ENCODE results near the gene NTN5. TPM values are rescaled to one million over a fixed set of nuclear protein-coding genes. Genes with fewer than 3 reads are reported as not detected.
"Not testable (repeated sequence)": the region's sequence is repeated elsewhere in the genome, so short reads cannot be mapped to it uniquely, and the experiment has no call there.

The NTN5 gene, protein sequence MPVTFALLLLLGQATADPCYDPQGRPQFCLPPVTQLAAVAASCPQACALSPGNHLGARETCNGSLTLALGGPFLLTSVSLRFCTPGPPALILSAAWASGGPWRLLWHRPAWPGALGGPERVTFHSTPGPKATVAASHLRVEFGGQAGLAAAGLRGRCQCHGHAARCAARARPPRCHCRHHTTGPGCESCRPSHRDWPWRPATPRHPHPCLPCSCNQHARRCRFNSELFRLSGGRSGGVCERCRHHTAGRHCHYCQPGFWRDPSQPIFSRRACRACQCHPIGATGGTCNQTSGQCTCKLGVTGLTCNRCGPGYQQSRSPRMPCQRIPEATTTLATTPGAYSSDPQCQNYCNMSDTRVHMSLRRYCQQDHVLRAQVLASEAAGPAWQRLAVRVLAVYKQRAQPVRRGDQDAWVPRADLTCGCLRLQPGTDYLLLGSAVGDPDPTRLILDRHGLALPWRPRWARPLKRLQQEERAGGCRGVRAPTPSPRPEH
- total RNA-seq (1 to 10 TPM; 1.7 to 2.9 TPM), polyA plus RNA-seq (under 1 TPM in 2 of 3 donors, not detected in 1; 0.17 to 0.25 TPM), total RNA-seq (0.08 to 2.5 (median 0.74) reads per million in 6 experiments)

DNA sequence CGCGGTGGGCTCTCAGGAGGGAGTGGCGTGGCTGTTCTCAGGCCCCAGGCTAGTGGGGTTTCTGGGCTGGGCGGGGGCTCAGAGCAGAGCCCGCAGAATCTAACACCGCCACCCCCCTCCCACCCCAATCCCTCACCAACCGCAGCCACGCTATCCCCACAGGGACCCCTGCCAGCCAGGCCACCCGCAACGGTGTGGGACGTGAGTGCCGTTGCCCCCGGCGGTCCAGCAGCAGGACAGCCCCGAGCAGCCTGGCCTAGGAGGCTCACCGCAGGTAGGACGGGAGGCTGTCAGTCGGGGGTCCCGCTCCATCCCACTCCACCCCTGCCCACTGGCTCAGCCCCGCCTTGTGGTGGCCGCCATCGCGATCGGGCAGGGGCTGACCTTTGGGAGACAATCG is at the start of gene NTN5:
TSS of gene NTN5 (minus strand) at position 24 of the 400 bp plus-strand sequence. CDS start 2,031 bp downstream, outside the sequence.
- no peak within 1 kb of the TSS for H3K4me3 Mint-ChIP-seq
- peaks cover 0 to 9% (median 0%) of the 10 kb centered on the region in 9 donors for H3K9me3 Mint-ChIP-seq
- ATAC-seq, result no peak
- POLR2A ChIA-PET, result interaction anchor here (3.1 kb wide), 1 partner anchor 27 kb away, joined by 24 read pairs; the partner anchor contains the start of gene CA11
- H3K27ac Mint-ChIP-seq, result peak within 1 kb of the TSS in 2 of 10 donors; percentile 29 to 34
- no peaks in the 10 kb centered on the region for H3K27me3 Mint-ChIP-seq
- DNase-seq, result no peak
- H3K4me1 Mint-ChIP-seq, result peaks cover 5 to 11% (median 7%) of the 10 kb centered on the region in 4 donors
- H3K36me3 Mint-ChIP-seq, result no peaks in the 10 kb centered on the region

DNA sequence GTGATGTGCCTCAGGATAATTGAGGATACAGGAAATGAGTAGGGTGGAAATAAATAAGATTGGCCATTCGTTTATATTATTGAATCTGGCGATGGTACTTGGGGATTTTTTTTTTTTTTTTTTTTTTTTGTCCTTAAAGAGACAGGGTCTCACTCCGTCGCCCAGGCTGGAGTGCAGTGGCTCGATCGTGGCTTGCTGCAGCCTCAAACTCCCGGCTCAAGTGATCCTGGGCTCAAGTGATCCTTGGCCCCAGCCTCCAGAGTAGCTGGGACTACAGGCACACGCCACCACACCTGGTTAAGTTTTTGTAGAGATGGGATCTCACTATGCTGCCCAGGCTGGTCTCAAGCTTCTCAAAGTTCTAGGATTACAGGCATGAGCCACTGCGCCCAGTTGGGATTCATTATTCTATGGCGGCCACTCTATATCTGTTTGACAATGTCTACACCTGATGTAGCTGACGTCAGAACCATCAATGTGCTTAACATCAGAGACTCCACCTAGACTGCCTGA is 49.4 kb upstream of the NTN5 start:
- Mint-ChIP-seq H3K27ac (peak overlapping the region in 4 of 10 donors; percentile 25 to 74 (median 48)), H3K27me3 (no peaks in the 10 kb centered on the region), H3K4me1 (peaks cover 15 to 38% (median 34%) of the 10 kb centered on the region in 4 donors), H3K36me3 (peaks cover 0 to 17% (median 14%) of the 10 kb centered on the region in 3 donors), H3K4me3 (peak overlapping the region in 3 of 10 donors; percentile 14 to 40 (median 23)), H3K9me3 (peaks cover 6 to 20% (median 13%) of the 10 kb centered on the region in 9 donors)
- ATAC-seq, result no peak
- DNase-seq, result no peak
- POLR2A ChIA-PET, result interaction anchor here (2.2 kb wide), 1 partner anchor 17 kb away, joined by 13 read pairs; no protein-coding TSS in a partner anchor

DNA sequence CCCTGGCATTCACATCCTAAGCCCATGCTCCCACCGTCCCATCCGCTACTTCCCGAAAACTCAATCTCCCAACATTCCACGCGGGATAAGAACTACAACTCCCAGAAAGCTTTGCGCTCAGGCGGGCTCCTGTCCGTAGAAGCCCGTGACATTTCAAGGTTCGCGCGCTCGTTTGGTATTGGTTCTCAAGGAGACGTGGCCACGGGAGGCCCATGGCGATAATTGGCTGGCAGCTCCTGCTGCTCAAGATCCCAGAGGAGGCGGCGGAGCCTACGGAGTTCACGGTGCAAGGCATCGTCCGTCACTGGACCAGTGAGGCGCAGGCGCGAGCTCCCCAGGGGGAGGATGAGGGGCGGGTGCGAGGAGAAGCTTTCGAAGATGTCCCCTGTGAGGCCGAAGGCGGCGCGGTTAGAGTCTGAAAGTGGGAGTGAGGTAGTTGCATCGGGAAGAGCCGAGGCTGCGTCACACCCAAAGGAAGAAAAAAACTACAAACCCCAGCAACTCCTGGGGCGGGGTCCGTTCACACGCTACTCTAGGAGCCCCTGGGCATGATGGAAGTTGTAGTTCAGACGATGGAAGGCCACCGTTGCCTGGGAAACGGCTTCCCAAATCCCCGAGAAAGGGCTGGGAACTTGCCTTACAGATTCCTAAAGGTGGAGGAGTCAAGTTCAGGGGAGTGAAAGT is 47.9 kb upstream of the NTN5 start:
- Mint-ChIP-seq H3K36me3 (peaks cover 0 to 9% (median 7%) of the 10 kb centered on the region in 3 donors), H3K4me1 (peaks cover 13 to 26% (median 25%) of the 10 kb centered on the region in 4 donors), H3K4me3 (peak overlapping the region; percentile 89 to 98 (median 96)), H3K27ac (peak overlapping the region; percentile 96 to 99 (median 98)), H3K27me3 (no peaks in the 10 kb centered on the region), H3K9me3 (peaks cover 3 to 11% (median 8%) of the 10 kb centered on the region in 9 donors)
- DNase-seq, result peak; percentile 77 to 96 (median 87)
- ATAC-seq, result peak; percentile 82 to 92
- POLR2A ChIA-PET, result interaction anchor here (0.7 to 2.2 kb wide), 8 partner anchors 12 to 1372 kb away, joined by 3 to 13 read pairs (median 6); partner anchors contain the start of genes CA11, DBP, DHX34 and GYS1

DNA sequence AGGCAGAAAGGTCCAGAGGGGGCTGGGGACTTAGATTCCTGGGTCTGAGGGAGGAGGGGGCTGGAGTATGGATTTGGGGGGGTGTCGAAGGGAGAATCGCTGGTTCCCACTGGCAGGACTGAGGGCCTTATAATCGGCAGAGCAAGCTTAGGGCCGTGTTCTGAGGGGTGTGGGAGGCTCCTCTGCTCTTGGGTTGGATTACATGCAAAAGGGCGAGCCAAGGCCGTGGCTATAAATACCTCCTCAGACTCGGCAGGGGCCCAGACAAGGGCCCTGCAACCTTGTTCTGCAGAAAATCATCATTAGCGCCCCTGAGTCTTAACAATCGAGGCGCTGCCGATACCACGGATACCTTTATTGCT is 47.4 kb upstream of the NTN5 start:
- DNase-seq, result no peak
- peaks cover 0 to 4% (median 4%) of the 10 kb centered on the region in 3 donors for H3K36me3 Mint-ChIP-seq

DNA sequence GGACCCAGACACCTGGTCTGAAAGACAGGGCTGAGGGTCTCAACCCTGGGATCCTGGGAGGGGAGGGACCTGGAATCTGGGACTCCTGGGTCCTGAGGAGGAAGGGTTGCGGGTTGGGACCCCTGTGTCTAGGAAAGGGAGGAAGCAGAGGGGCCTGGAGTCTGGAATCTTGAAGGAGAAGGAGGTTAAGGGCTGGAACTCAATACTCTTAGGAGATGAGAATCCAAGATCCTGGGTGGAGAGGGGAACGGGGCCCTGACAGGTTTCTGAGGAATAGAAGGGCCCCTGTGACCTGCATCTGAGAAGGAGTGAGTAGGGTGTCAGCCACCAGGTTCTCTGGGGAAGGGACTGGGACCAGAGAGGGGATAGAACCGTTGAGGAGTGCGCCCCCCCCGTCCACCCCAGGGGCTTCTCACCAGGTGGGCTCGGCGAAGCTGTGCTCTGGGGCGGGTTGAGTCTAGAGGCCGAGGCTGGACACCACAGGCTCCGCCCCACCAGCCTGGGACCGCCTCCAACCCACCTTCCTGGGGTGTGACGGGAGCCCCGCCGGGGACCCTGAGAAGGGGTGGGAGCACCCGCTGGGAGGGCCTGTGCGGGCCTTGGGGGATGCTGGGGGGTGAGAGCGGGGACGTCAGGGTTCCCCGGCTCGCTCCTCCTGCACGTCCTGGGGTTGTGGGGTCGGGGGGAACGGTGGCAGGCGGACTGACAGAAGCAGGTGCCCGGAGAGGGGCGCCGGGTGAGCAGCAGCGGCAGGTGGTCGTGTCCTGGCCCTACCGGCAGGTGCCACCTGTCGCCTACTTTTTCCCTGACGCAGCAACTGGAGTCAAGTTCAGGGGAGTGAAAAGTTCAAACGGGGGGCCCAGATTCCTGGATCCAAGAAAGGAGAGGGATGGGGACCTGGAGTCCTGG is 46.7 kb upstream of the NTN5 start, which contains the start of gene MAMSTR:
TSS of gene MAMSTR (minus strand) at position 463 of the 909 bp plus-strand sequence. CDS start 694 bp downstream, outside the sequence.
- ATAC-seq, result no peak
- no peaks in the 10 kb centered on the region for H3K27me3 Mint-ChIP-seq
- peak within 1 kb of the TSS; percentile 96 to 99 (median 98) for H3K27ac Mint-ChIP-seq
- H3K4me3 Mint-ChIP-seq, result peak within 1 kb of the TSS; percentile 89 to 98 (median 96)
- peaks cover 9 to 23% (median 18%) of the 10 kb centered on the region in 4 donors for H3K4me1 Mint-ChIP-seq
- POLR2A ChIA-PET, result interaction anchor here (1.5 kb wide), 1 partner anchor 74 kb away, joined by 11 read pairs; the partner anchor contains the start of gene CA11
- no peaks in the 10 kb centered on the region for H3K9me3 Mint-ChIP-seq
- H3K36me3 Mint-ChIP-seq, result no peaks in the 10 kb centered on the region
- no peak for DNase-seq

More for the DNA sequence above, 47.4 kb upstream of the NTN5 start:
- Mint-ChIP-seq H3K27me3 (no peaks in the 10 kb centered on the region), H3K27ac (peak overlapping the region; percentile 96 to 99 (median 98)), H3K4me1 (peaks cover 10 to 23% (median 21%) of the 10 kb centered on the region in 4 donors), H3K4me3 (peak overlapping the region in 9 of 10 donors; percentile 89 to 98 (median 96)), H3K9me3 (peaks cover 0 to 7% (median 5%) of the 10 kb centered on the region in 9 donors)
- POLR2A ChIA-PET, result interaction anchor here (0.7 to 2.2 kb wide), 8 partner anchors 13 to 1371 kb away, joined by 3 to 13 read pairs (median 6); partner anchors contain the start of genes CA11, DBP, DHX34 and GYS1
- peak; percentile 6 to 26 for ATAC-seq

DNA sequence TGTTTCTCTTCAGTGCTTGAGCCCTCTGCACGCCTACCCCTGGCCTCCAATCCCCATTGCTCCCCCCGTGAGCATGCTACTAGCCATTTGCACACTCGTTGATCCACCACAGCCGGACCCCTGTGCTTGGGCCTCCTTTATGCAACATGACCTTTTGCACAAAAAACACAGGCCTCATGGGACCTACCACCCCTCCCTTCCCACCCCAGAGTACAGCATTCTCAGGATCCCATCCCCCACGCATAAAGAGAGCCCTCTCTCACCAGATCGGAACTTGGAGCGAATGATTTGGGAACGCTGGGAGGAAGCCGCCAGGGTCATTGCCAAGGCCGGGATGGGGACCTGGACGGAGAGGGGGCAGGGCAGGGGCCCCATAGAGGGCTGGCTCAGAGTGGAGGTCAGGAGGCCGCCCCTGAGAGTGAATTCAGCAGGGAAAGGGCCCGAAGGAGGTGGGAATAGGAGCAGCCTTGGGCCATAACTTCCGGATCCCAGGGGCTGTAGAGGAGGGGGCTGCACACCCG is 46.0 kb upstream of the NTN5 start:
- peak overlapping the region in 2 of 10 donors; percentile 10 to 34 for H3K4me3 Mint-ChIP-seq
- no peaks in the 10 kb centered on the region for H3K27me3 Mint-ChIP-seq
- peaks cover 9 to 28% (median 21%) of the 10 kb centered on the region in 4 donors for H3K4me1 Mint-ChIP-seq
- POLR2A ChIA-PET, result no interaction called here
- ATAC-seq (no peak), DNase-seq (no peak)
- no peaks in the 10 kb centered on the region for H3K9me3 Mint-ChIP-seq
- no peaks in the 10 kb centered on the region for H3K36me3 Mint-ChIP-seq
- peak overlapping the region in 1 of 10 donors; percentile 53 for H3K27ac Mint-ChIP-seq

DNA sequence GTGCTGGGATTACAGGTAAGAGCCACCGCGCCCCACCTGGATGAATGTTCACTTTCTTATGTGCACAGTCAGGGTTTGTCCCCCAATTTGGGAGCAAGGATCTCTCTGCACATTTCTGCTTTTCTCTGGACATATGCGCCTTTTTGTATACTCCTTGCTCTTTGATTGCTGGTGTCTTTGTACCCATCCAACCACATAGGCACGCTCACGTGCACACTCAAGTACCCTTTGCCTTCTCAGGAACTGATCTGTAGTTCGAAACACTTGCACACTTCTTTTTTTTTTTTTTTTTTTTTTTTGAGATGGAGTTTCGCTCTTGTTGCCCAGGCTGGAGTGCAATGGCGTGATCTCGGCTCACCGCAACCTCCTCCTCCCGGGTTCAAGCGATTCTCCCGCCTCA is 45.3 kb upstream of the NTN5 start:
- H3K36me3 Mint-ChIP-seq, DNase-seq, H3K27me3 Mint-ChIP-seq, H3K4me3 Mint-ChIP-seq, ATAC-seq, H3K27ac Mint-ChIP-seq, H3K9me3 Mint-ChIP-seq, POLR2A ChIA-PET: not testable (repeated sequence)
- H3K4me1 Mint-ChIP-seq, result peaks cover 10 to 32% (median 25%) of the 10 kb centered on the region in 4 donors

DNA sequence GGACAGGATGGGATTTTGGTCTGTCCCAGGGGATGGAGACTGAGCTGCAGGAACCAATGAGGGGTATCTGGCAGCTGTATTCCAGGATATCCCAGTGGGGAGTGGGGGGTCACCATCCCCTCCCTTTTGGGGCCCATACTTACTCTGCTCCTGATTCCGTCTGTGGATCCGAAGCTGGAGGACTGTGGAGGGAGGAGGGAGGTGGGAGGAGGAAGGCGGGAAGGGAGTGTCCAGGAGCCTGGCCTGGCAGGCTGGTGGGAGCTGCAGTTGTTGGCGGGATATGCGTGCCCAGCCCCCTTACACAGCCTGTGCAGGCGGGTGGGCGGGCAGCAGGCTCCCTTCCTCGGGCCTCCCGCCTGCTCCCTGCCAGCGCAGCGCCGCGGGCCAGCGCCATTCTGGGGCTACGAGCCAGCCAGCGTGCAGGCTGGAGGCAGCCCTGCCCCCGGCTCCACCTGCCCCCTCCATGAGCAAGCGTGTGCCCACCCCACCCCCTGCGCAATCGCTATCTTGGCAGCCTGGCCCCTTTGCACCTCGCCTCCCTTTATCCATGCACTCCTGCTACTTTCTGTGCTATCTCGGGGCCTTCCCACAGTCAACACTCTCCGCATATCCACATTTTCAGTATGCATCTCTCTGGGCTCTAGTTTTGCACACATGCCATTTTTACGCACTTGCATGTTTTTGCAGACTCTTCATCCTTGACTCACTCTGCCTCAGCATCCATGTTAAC is 43.9 kb upstream of the NTN5 start:
- no peak overlapping the region for H3K27ac Mint-ChIP-seq
- POLR2A ChIA-PET, result interaction anchor here (0.7 to 1.6 kb wide), 6 partner anchors 8 to 389 kb away, joined by 3 to 16 read pairs (median 4); no protein-coding TSS in a partner anchor
- DNase-seq, result no peak

DNA sequence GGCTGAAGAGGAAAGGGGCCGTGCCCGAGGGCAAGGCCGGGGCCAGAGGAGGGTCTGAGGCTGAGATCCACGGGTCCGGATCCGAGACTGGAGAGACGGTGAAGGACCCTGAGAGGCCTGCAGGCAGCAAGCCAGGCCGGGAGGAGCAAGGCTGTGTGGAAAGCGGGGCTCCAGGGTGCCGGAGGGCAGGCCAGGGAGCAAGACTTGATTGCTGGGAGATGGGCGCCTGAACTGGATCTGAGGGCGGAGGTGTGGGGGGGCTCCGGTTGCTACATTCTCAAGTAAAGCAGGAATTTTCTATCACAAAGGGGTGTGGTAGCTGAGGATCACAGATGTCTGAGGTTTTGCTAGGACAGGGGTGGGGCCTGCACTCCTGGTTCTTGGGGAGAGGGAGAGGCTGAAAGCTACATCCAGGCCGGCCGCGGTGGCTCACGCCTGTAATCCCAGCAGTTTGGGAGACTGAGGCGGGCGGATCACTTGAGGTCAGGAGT is 42.9 kb upstream of the NTN5 start:
- Mint-ChIP-seq H3K4me3 (peak overlapping the region in 6 of 10 donors; percentile 34 to 89 (median 58)), H3K27ac (peak overlapping the region in 1 of 10 donors; percentile 75), H3K27me3 (no peaks in the 10 kb centered on the region), H3K4me1 (peaks cover 14 to 33% (median 21%) of the 10 kb centered on the region in 4 donors), H3K9me3 (peaks cover 0 to 2% (median 0%) of the 10 kb centered on the region in 9 donors), H3K36me3 (no peaks in the 10 kb centered on the region)
- POLR2A ChIA-PET, result interaction anchor here (1.0 to 2.8 kb wide), 4 partner anchors 9 to 69 kb away, joined by 3 to 16 read pairs (median 4); partner anchors contain the start of gene CA11
- ATAC-seq, result no peak
- no peak for DNase-seq

More for the DNA sequence above, 43.9 kb upstream of the NTN5 start:
- peaks cover 14 to 39% (median 26%) of the 10 kb centered on the region in 4 donors for H3K4me1 Mint-ChIP-seq
- no peak for ATAC-seq
- H3K36me3 Mint-ChIP-seq, result no peaks in the 10 kb centered on the region
- H3K4me3 Mint-ChIP-seq, result peak overlapping the region in 5 of 10 donors; percentile 15 to 60 (median 49)
- no peaks in the 10 kb centered on the region for H3K27me3 Mint-ChIP-seq
- peaks cover 0 to 2% (median 0%) of the 10 kb centered on the region in 9 donors for H3K9me3 Mint-ChIP-seq

All from naive thymus-derived CD8-positive, alpha-beta T cell (primary cell).